ENCODE results near the gene TTC28. TPM values are rescaled to one million over a fixed set of nuclear protein-coding genes. Genes with fewer than 3 reads are reported as not detected.

Gene TTC28
- total RNA-seq, 1 donor from 2014 or later = 1.3 TPM

DNA sequence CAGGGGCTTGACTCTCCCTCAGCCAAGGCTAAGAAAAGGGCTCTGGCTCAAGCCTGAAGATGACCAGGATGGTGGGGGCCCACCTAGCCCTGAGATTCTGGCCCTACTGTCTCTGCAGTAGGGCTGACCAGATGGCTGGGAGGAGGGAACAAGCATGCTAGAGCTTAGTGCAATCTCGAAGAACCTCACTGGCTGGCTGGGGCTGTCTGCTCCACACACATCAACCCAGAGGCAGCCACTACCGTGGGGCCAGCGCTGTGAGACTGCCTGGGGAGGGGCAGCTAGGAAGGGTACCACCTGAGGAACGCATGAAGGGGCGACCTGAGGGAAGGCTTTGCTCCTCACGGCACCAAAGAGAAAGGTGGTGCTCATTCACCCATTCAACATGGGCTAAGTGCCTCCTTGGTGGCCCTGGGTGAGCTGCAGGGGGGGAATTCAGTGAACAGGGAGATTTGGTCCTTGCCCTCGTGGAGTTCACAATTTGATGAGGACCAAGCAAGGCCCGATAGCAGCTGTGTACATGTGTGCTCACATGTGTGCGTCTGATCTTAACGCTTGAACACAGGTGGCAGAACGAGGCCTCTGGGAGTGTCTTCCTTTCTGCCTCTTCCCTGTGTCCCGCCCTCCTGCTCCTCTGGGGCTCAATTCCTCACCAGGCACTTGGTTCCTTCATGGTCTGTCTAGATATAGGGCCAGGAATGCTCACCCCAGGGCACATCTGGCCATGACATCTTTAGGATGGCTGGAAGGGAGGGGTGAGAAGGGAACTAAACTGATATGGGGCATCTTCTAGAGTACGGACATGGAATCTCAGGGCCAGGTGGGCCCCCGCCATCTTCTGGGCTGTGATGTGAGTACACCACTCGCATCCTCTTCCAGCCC is 658.3 kb downstream of the TTC28 start:
- Histone ChIP-seq H3K4me3 (ENCODE audit: low read depth, low read length) (no peak overlapping the region), H3K27me3 (ENCODE audit: control insufficient read depth, insufficient read depth, low read length) (no peaks in the 10 kb centered on the region), H3K36me3 (ENCODE audit: control insufficient read depth, insufficient read depth, low read length) (no peaks in the 10 kb centered on the region)
- no peak for FAIRE-seq
- no peak for DNase-seq (ENCODE audit: low read depth)
- TF ChIP-seq, protein P1, sequence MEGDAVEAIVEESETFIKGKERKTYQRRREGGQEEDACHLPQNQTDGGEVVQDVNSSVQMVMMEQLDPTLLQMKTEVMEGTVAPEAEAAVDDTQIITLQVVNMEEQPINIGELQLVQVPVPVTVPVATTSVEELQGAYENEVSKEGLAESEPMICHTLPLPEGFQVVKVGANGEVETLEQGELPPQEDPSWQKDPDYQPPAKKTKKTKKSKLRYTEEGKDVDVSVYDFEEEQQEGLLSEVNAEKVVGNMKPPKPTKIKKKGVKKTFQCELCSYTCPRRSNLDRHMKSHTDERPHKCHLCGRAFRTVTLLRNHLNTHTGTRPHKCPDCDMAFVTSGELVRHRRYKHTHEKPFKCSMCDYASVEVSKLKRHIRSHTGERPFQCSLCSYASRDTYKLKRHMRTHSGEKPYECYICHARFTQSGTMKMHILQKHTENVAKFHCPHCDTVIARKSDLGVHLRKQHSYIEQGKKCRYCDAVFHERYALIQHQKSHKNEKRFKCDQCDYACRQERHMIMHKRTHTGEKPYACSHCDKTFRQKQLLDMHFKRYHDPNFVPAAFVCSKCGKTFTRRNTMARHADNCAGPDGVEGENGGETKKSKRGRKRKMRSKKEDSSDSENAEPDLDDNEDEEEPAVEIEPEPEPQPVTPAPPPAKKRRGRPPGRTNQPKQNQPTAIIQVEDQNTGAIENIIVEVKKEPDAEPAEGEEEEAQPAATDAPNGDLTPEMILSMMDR (IDR thresholded peaks at IDR 0.05; ENCODE audit: insufficient read depth, low read length, severe bottlenecking) = no peak

DNA sequence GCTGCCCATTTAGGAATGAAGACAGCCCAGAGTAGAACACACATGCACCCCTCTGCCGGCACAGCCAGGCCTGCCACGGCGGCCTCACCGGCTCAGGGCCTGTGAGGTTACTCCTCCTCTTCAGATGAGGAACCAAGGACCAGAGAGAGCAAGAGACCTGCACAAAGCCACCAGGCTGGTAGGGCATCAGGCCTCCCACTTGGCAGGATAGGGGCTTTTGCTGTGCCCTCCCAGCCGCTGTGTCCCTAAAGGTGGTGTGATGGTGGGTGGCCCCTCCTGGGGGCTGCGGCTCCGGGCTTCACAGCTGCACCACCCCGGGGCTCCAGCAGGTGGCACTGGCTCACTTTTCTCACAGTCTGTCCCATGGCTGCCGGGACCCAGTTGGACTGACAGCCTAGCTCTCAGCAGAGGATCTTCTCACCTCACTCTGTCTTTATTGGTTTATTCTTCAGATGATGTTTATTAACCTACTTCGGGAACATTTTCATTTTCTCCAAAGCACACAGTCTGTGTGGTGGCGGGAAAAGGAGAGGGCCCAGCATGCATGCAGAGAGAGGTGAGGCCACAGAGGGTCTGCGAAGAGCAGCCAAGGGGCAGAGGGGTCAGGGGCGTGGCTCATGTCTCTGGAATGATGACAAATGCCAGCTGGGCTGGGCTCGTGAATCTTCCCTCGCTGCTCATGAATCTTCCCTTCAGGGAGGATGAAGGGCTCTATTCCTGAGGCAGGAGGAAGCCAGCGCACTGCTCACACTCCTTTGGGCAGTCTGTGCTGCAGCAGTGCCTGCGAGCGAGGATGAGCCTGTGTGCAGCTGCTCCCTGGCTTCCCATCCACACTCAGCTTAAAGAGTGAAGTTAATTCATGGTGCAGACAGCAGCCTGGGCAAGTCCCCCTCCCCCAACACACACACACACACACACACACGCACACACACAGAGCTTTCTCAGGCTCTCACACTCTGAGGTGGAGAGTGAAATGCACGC is 659.5 kb downstream of the TTC28 start:
- TF ChIP-seq, protein P1 (IDR thresholded peaks at IDR 0.05; ENCODE audit: insufficient read depth, low read length, severe bottlenecking) = peak; percentile 93
- FAIRE-seq (no peak), DNase-seq (ENCODE audit: low read depth) (peak; percentile 23)
- Histone ChIP-seq H3K27me3 (ENCODE audit: control insufficient read depth, insufficient read depth, low read length) (peaks cover 2% of the 10 kb centered on the region), H3K36me3 (ENCODE audit: control insufficient read depth, insufficient read depth, low read length) (no peaks in the 10 kb centered on the region), H3K4me3 (ENCODE audit: low read depth, low read length) (no peak overlapping the region)

DNA sequence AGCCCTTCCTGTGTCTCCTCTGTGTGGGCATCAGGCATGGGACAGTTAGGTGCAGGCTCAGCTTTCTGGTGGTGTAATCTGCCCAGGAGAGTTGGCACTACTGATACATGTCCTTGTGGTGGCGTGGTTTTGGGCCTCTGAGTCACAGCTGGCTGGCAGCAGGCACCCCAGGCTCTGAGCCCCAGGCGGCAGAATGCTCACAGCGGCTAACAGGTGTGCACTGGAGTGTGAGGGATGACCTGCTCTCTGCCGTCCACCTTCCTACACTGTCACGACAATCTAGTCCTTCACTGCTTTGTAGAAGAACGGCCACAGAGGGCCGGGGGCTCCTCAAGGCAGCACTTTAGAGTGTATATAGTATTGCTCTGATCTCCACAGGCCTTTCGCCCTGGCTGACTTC is 660.3 kb downstream of the TTC28 start:
- DNase-seq (ENCODE audit: low read depth) = peak; percentile 24
- H3K4me3 ChIP-seq (ENCODE audit: low read depth, low read length) = no peak overlapping the region
- peaks cover 2% of the 10 kb centered on the region for H3K27me3 ChIP-seq (ENCODE audit: control insufficient read depth, insufficient read depth, low read length)
- no peak for FAIRE-seq
- H3K36me3 ChIP-seq (ENCODE audit: control insufficient read depth, insufficient read depth, low read length) = no peaks in the 10 kb centered on the region
- TF ChIP-seq, protein P1 (IDR thresholded peaks at IDR 0.05; ENCODE audit: insufficient read depth, low read length, severe bottlenecking) = no peak

DNA sequence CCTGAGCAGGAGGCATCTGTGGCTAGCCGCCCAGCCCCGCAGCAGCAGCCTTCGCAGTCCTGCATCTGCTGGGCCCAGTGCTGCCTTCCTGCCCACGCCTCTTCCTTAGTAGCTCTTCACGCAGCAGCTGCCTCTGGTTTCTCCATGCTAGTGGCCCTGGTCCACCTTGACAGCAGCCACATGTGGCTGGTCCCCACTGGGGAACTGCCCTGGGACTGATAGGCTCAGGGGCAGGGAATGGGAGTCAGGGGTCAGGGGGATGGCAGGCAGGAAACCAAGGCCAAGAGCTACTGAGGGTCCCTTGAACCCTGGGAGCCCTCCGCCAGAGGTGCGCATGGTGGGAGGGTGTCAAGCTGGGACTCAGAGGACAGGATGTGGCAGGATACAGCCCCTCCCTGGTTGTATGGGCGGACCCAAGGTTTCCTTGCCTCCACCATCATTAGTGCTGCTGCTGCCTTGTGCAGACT is 661.1 kb downstream of the TTC28 start:
- FAIRE-seq = no peak
- no peaks in the 10 kb centered on the region for H3K36me3 ChIP-seq (ENCODE audit: control insufficient read depth, insufficient read depth, low read length)
- H3K4me3 ChIP-seq (ENCODE audit: low read depth, low read length) = no peak overlapping the region
- peaks cover 2% of the 10 kb centered on the region for H3K27me3 ChIP-seq (ENCODE audit: control insufficient read depth, insufficient read depth, low read length)
- no peak for DNase-seq (ENCODE audit: low read depth)
- TF ChIP-seq, protein P1 (IDR thresholded peaks at IDR 0.05; ENCODE audit: insufficient read depth, low read length, severe bottlenecking) = no peak

DNA sequence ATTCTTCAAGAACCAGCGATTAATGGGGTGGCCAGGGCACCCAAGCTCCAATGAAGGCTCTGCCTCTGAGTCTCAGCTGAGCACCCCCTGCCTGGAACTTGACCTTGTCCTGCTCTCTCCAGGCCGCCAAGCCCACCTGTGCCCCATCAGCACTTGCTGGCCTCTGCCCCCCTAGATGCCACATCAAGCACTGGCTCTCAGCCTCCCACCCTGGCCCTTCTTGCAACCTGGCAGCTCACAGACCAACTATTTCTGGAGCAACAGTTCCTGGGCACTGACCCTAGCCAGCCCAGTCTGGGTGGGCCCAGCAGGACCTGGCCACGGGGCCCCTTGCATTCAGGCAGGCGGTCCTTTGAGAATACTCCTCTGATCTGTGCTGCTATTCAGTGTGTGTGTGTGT is 661.8 kb downstream of the TTC28 start:
- DNase-seq (ENCODE audit: low read depth) (no peak), FAIRE-seq (no peak)
- Histone ChIP-seq H3K27me3 (ENCODE audit: control insufficient read depth, insufficient read depth, low read length) (peaks cover 2% of the 10 kb centered on the region), H3K36me3 (ENCODE audit: control insufficient read depth, insufficient read depth, low read length) (no peaks in the 10 kb centered on the region), H3K4me3 (ENCODE audit: low read depth, low read length) (no peak overlapping the region)
- TF ChIP-seq, protein P1 (IDR thresholded peaks at IDR 0.05; ENCODE audit: insufficient read depth, low read length, severe bottlenecking) = no peak

Measured in bronchial epithelial cell (primary cell).